IMR-90 (cell line): ENCODE measurements around the gene CPED1. TPM values are rescaled to one million over a fixed set of nuclear protein-coding genes. Genes with fewer than 3 reads are reported as not detected.
A peak's percentile ranks its signal among the peaks of the same experiment; 100 is the strongest.

Experiments used
- ATAC-seq: fragments of 200-7000 bp; cut with Tn5 transposase; 2 replicates; pipeline ENCODE4 v1.9.1; 2020; ENCODE audit warnings: low read depth, mild to moderate bottlenecking, moderate library complexity
- BruUV-seq: library from RNA; stranded (reverse); fragments of 400-500 nt; replicated peaks from 2 replicates; lab custom pipeline; 2021; lab: Mats Ljungman, UMichigan
- CTCF ChIA-PET: fragments of 300-600 bp; formaldehyde crosslinking; extraction: SDS; loops from one replicate; lab custom pipeline; 2021; ENCODE audit warnings: antibody characterized with exemption; lab: Yijun Ruan, JAX
- POLR2A ChIA-PET: fragments of 300-600 bp; sonication (Branson Sonifier 250); formaldehyde crosslinking; loops from one replicate; lab custom pipeline; 2022; ENCODE audit warnings: antibody characterized with exemption; ENCODE audit not compliant: unreplicated experiment; lab: Charles Lee
- DNase-seq: peaks from one replicate; pipeline ENCODE4 v3.0.0; 2013
- H2AFZ ChIP-seq: replicated peaks from 2 replicates; pipeline ENCODE3; 2013; ENCODE audit warnings: low read length, mild to moderate bottlenecking; ENCODE audit not compliant: poor library complexity
- H2AK5ac ChIP-seq: 2 replicates; pipeline ENCODE4 v1.6.1; 2013; ENCODE audit warnings: low read depth, low read length, inconsistent platforms
- H2AK9ac ChIP-seq: replicated peaks from 2 replicates; pipeline ENCODE3; 2013; ENCODE audit warnings: mild to moderate bottlenecking, low read depth, low read length, moderate library complexity; ENCODE audit not compliant: poor library complexity
- H2BK120ac ChIP-seq: 2 replicates; pipeline ENCODE4 v1.6.1; 2013; ENCODE audit warnings: low read depth, low read length, inconsistent platforms
- H2BK15ac ChIP-seq: 3 replicates; pipeline ENCODE4 v1.6.1; 2013; ENCODE audit warnings: low read depth, low read length, inconsistent platforms
- H2BK20ac ChIP-seq: 2 replicates; pipeline ENCODE4 v1.6.1; 2013; ENCODE audit warnings: low read depth, mild to moderate bottlenecking, inconsistent platforms, low read length, moderate library complexity
- H2BK5ac ChIP-seq: 2 replicates; pipeline ENCODE4 v1.6.1; 2013; ENCODE audit warnings: mild to moderate bottlenecking, low read depth, low read length, inconsistent platforms; ENCODE audit not compliant: poor library complexity, severe bottlenecking
- H3K14ac ChIP-seq: replicated peaks from 2 replicates; pipeline ENCODE4 v1.6.1; 2013; ENCODE audit warnings: low read depth, low read length, inconsistent platforms
- H3K18ac ChIP-seq: 2 replicates; pipeline ENCODE4 v1.6.1; 2013; ENCODE audit warnings: low read depth, low read length, control low read depth
- H3K23ac ChIP-seq: 2 replicates; pipeline ENCODE4 v1.6.1; 2013; ENCODE audit warnings: low read depth, low read length, inconsistent platforms
- H3K27ac ChIP-seq: 2 replicates; pipeline ENCODE4 v1.5.1; 2013; ENCODE audit warnings: mild to moderate bottlenecking, control low read depth, low read length; ENCODE audit not compliant: insufficient read depth
- H3K27me3 ChIP-seq: 2 replicates; pipeline ENCODE4 v1.6.1; 2013; ENCODE audit warnings: low read length; ENCODE audit not compliant: control insufficient read depth, insufficient read depth
- H3K36me3 ChIP-seq: 2 replicates; pipeline ENCODE4 v1.6.1; 2013; ENCODE audit warnings: low read length, mixed read lengths; ENCODE audit not compliant: control insufficient read depth, insufficient read depth
- H3K4ac ChIP-seq: 2 replicates; pipeline ENCODE4 v1.6.1; 2013; ENCODE audit warnings: low read depth, low read length, inconsistent platforms
- H3K4me1 ChIP-seq: 2 replicates; pipeline ENCODE4 v1.6.1; 2013; ENCODE audit warnings: low read length, mixed read lengths; ENCODE audit not compliant: control insufficient read depth, insufficient read depth
- H3K4me2 ChIP-seq: 2 replicates; pipeline ENCODE4 v1.6.1; 2013; ENCODE audit warnings: low read depth, mild to moderate bottlenecking, control low read depth, low read length, moderate library complexity
- H3K4me3 ChIP-seq: 2 replicates; pipeline ENCODE4 v1.5.1; 2013; ENCODE audit warnings: low read depth, mild to moderate bottlenecking, control low read depth, low read length, moderate library complexity; ENCODE audit not compliant: insufficient read depth
- H3K56ac ChIP-seq: 2 replicates; pipeline ENCODE4 v1.6.1; 2013; ENCODE audit warnings: low read length, inconsistent platforms; ENCODE audit not compliant: insufficient read depth; ENCODE audit errors: extremely low read depth
- H3K79me1 ChIP-seq, 2 experiments: 2 replicates each; pipeline ENCODE4 v1.6.1; 2013; ENCODE audit warnings: low read length in 2 of 2, inconsistent platforms in 1 of 2, low read depth in 1 of 2
- H3K9ac ChIP-seq: 2 replicates; pipeline ENCODE4 v1.6.1; 2013; ENCODE audit warnings: low read depth, low read length, control low read depth
- H3K9me1 ChIP-seq: 2 replicates; pipeline ENCODE4 v1.6.1; 2013; ENCODE audit warnings: low read length, inconsistent platforms; ENCODE audit not compliant: insufficient read depth
- H3K9me3 ChIP-seq: 2 replicates; pipeline ENCODE4 v1.6.1; 2013; ENCODE audit warnings: low read length; ENCODE audit not compliant: control insufficient read depth, insufficient read depth
- H4K20me1 ChIP-seq: 2 replicates; pipeline ENCODE4 v1.6.1; 2013; ENCODE audit warnings: low read length, inconsistent platforms; ENCODE audit not compliant: insufficient read depth
- H4K5ac ChIP-seq: 2 replicates; pipeline ENCODE4 v1.6.1; 2013; ENCODE audit warnings: mild to moderate bottlenecking, low read depth, low read length, control low read depth
- H4K8ac ChIP-seq, 2 experiments: 2 replicates each; pipeline ENCODE4 v1.6.1; 2013; ENCODE audit warnings: low read depth in 2 of 2, low read length in 2 of 2, control low read depth in 1 of 2, inconsistent platforms in 1 of 2
- H4K91ac ChIP-seq: 2 replicates; pipeline ENCODE4 v1.6.1; 2013; ENCODE audit warnings: low read depth, low read length, inconsistent platforms; ENCODE audit not compliant: insufficient read depth
- CEBPB ChIP-seq: IDR thresholded peaks from 2 replicates; pipeline ENCODE4 v1.6.1; 2012; ENCODE audit warnings: low read depth, low read length, improper control_type of control experiment
- CHD1 ChIP-seq: IDR thresholded peaks from 2 replicates; pipeline ENCODE4 v1.6.1; 2012; ENCODE audit warnings: low read depth, low read length, improper control_type of control experiment
- CTCF ChIP-seq: conservative IDR thresholded peaks from 2 replicates; pipeline ENCODE4 v1.5.1; 2012; ENCODE audit warnings: mild to moderate bottlenecking, low read depth, low read length, improper control_type of control experiment
- FOS ChIP-seq: fragments of 150-350 bp; IDR thresholded peaks from 2 replicates; pipeline ENCODE4 v1.6.1; 2016; ENCODE audit warnings: low read depth, low read length
- MAFK ChIP-seq: IDR thresholded peaks from 2 replicates; pipeline ENCODE4 v1.6.1; 2012; ENCODE audit warnings: low read depth, low read length, improper control_type of control experiment
- MAZ ChIP-seq: IDR thresholded peaks from 2 replicates; pipeline ENCODE4 v1.6.1; 2012; ENCODE audit warnings: low read depth, mild to moderate bottlenecking, low read length, improper control_type of control experiment, moderate library complexity, borderline replicate concordance
- MXI1 ChIP-seq: IDR thresholded peaks from 2 replicates; pipeline ENCODE4 v1.6.1; 2012; ENCODE audit warnings: low read depth, mild to moderate bottlenecking, low read length, moderate library complexity, borderline replicate concordance
- NFE2L2 ChIP-seq: fragments of 150-350 bp; IDR thresholded peaks from 2 replicates; pipeline ENCODE4 v1.6.1; 2016; ENCODE audit warnings: low read depth, mild to moderate bottlenecking, low read length
- SMC3 ChIP-seq: fragments of 150-350 bp; IDR thresholded peaks from 2 replicates; pipeline ENCODE4 v1.6.1; 2016; ENCODE audit warnings: low read depth, mild to moderate bottlenecking, antibody characterized with exemption, low read length, moderate library complexity
- USF2 ChIP-seq: fragments of 150-350 bp; IDR thresholded peaks from 2 replicates; pipeline ENCODE4 v1.6.1; 2017; ENCODE audit warnings: mild to moderate bottlenecking, antibody characterized with exemption, low read length, low read depth
- WGBS, 2 experiments: methylation state at CpG; one replicate each; pipeline versions ENCODE4 v1.1.5 to v1.1.7; 2013; ENCODE audit warnings: missing lambda C conversion rate in 2 of 2; ENCODE audit not compliant: insufficient read length in 1 of 2; ENCODE audit errors: extremely low coverage in 2 of 2; 5-methylcytosine and 5-hydroxymethylcytosine counted together
- dilution Hi-C: fragments of 300-500 bp; cut with HindIII; formaldehyde crosslinking; loops from one replicate; pipeline ENCODE4 v1.14.3; 2018; ENCODE audit warnings: low sequenced_read_pairs; ENCODE audit not compliant: unreplicated experiment
- in situ Hi-C: fragments of 300-500 bp; cut with MboI; formaldehyde crosslinking; loops from 3 replicates; pipeline ENCODE4 v1.14.3; 2019; ENCODE audit warnings: low sequenced_read_pairs, inconsistent platforms, mixed read lengths
- intact Hi-C: fragments of 100-400 bp; cut with micrococcal nuclease; formaldehyde crosslinking; loops from 2 replicates; pipeline ENCODE4 v1.10.0; 2022
- polyA plus RNA-seq, 3 experiments: library from polyadenylated mRNA; depleted of rRNA; stranded (reverse); fragments of >200 nt; gene quantifications; 2 replicates each; pipeline ENCODE4 v1.2.3, GENCODE V29; 2012; ENCODE audit warnings: low replicate concordance in 1 of 3
- total RNA-seq: library from RNA; depleted of rRNA; stranded (reverse); fragments of >200 nt; gene quantifications from 2 replicates; pipeline ENCODE4 v1.2.3, GENCODE V29; 2012

The CPED1 gene
- total and polyA plus RNA-seq, 2 of the 4 experiments (the other 2 are of a cell fraction) = 31.2 to 96.8 TPM

GRCh38 chr7:120998520-120998919 lies 10.0 kb downstream of the CPED1 start (continued):
- TF ChIP-seq CTCF = no peak

- Histone ChIP-seq H2BK120ac (peak overlapping the region; percentile 0; the same call in 1 of the 2 replicates), H3K14ac (peak overlapping the region; percentile 34; the same call in 1 of the 2 replicates), H3K9me3 (no peaks in the 10 kb centered on the region), H3K36me3 (no peaks in the 10 kb centered on the region; the same call in 1 of the 2 replicates), H3K9me1 (peaks cover 9% of the 10 kb centered on the region), H4K8ac (peak overlapping the region in 1 of 2 experiments; percentile 2; a peak in 1 of 4 replicates), H4K5ac (peak overlapping the region; percentile 28; the same call in 1 of the 2 replicates), H2AK9ac (no peak overlapping the region), H3K27ac (no peak overlapping the region; the same call in 1 of the 2 replicates), H3K18ac (peak overlapping the region; percentile 35; the same call in 1 of the 2 replicates), H3K79me1 (peaks cover 30 to 67% of the 10 kb centered on the region in 2 experiments), H3K9ac (no peak overlapping the region; the same call in 1 of the 2 replicates), H3K56ac (no peak overlapping the region), H3K4me1 (peaks cover 16% of the 10 kb centered on the region), H3K4ac (peak overlapping the region; percentile 5; the same call in 1 of the 2 replicates), H4K91ac (no peak overlapping the region; the same call in 1 of the 2 replicates), H2AK5ac (no peak overlapping the region), H3K4me2 (peak overlapping the region; percentile 71; the same call in 1 of the 2 replicates), H3K27me3 (no peaks in the 10 kb centered on the region), H3K4me3 (no peak overlapping the region), H3K23ac (peak overlapping the region; percentile 61; the same call in 1 of the 2 replicates), H2BK20ac (peak overlapping the region; percentile 6; the same call in 1 of the 2 replicates), H2BK15ac (0 out of 3 replicates have a peak overlapping the region, but pooled peaks have one; percentile 12), H2BK5ac (peak overlapping the region; percentile 35), H4K20me1 (peaks cover 3% of the 10 kb centered on the region; the same call in 1 of the 2 replicates), H2AFZ (no peak overlapping the region)
- intact Hi-C loops (no loop called here), dilution Hi-C loops (loop anchor here (25.0 kb wide), 1 partner anchor 88 kb away; no protein-coding TSS in a partner anchor), in situ Hi-C loops (loop anchor here (25.0 kb wide), 1 partner anchor 338 kb away; the partner anchor contains the start of gene WNT16)
- CTCF ChIA-PET = interaction anchor here (0.6 to 1.5 kb wide), 3 partner anchors 9 to 96 kb away, joined by 3 read pairs; no protein-coding TSS in a partner anchor
- POLR2A ChIA-PET = interaction anchor here (0.9 kb wide), 1 partner anchor 25 kb away, joined by 3 read pairs; no protein-coding TSS in a partner anchor
- no TSS peak for BruUV-seq
- ATAC-seq = no peak
- DNase-seq = no peak
- WGBS, 2 experiments = no CpG with 5 or more reads among the region's 2 CpGs
- no peak for TF ChIP-seq SMC3
- no peak for TF ChIP-seq MXI1
- TF ChIP-seq MAZ = no peak
- TF ChIP-seq NFE2L2 = no peak
- no peak for TF ChIP-seq USF2
- no peak for TF ChIP-seq CHD1
- no peak for TF ChIP-seq CEBPB
- no peak for TF ChIP-seq MAFK
- TF ChIP-seq FOS = no peak
Measured at GRCh38 chr7:120998996-120999565, 10.6 kb downstream of the CPED1 start.
